Mesodermal cell (in vitro differentiated cells): ENCODE results near the gene CCDC187.
"Not testable (repeated sequence)": the region's sequence is repeated elsewhere in the genome, so short reads cannot be mapped to it uniquely, and the experiment has no call there.

Experiments
- H3K27ac ChIP-seq: 2 replicates; pipeline ENCODE4 v1.7.0; 2013; ENCODE audit warnings: mild to moderate bottlenecking, low read depth, low read length, moderate library complexity; ENCODE audit not compliant: severe bottlenecking
- H3K36me3 ChIP-seq: 2 replicates; pipeline ENCODE4 v1.7.1; 2013; ENCODE audit warnings: mild to moderate bottlenecking, low read length, moderate library complexity; ENCODE audit not compliant: control insufficient read depth, insufficient read depth
- H3K4me1 ChIP-seq: one replicate; pipeline ENCODE4 v1.7.1; 2013; ENCODE audit warnings: mild to moderate bottlenecking, low read length; ENCODE audit not compliant: insufficient read depth, control insufficient read depth, poor library complexity, severe bottlenecking
- H3K4me3 ChIP-seq: 2 replicates; pipeline ENCODE4 v1.7.0; 2013; ENCODE audit warnings: low read length, control low read depth, mild to moderate bottlenecking; ENCODE audit not compliant: insufficient read depth, poor library complexity, severe bottlenecking; ENCODE audit errors: extremely low read depth
- H3K9me3 ChIP-seq: 2 replicates; pipeline ENCODE4 v1.7.1; 2013; ENCODE audit warnings: mild to moderate bottlenecking, low read length, moderate library complexity; ENCODE audit not compliant: control insufficient read depth
- WGBS, 2 experiments: methylation state at CpG; one replicate each; pipeline ENCODE4 v1.1.5; 2013; ENCODE audit warnings: missing lambda C conversion rate in 2 of 2; ENCODE audit not compliant: insufficient coverage in 2 of 2; 5-methylcytosine and 5-hydroxymethylcytosine counted together

The CCDC187 gene

DNA sequence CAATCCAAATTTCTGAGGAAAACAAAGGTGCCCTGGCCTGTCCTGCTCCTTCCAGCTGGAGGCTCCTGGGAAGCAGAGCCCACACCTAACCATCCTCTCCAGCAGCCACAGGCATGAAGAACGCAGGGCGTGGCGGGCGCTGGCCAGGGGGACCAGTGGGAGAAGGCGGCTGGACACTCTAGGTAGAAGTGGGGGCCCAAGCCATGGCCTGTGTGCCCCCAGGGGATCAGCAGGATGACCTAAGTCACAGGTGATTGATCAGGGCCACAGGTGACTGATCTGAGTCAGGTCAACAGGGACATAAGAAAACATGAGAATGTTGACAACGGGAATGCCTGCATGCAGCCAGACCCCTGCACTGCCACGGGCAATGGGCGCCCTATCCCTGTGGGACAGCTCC, 61.6 kb downstream of the CCDC187 start:
- Histone ChIP-seq H3K36me3 (peaks cover 3% of the 10 kb centered on the region), H3K4me3 (no peak overlapping the region), H3K4me1 (peaks cover 17% of the 10 kb centered on the region), H3K9me3 (no peaks in the 10 kb centered on the region), H3K27ac (no peak overlapping the region)
- WGBS, 2 experiments, result 95 to 100% methylated on average over 4 to 8 of the region's 8 CpGs

DNA sequence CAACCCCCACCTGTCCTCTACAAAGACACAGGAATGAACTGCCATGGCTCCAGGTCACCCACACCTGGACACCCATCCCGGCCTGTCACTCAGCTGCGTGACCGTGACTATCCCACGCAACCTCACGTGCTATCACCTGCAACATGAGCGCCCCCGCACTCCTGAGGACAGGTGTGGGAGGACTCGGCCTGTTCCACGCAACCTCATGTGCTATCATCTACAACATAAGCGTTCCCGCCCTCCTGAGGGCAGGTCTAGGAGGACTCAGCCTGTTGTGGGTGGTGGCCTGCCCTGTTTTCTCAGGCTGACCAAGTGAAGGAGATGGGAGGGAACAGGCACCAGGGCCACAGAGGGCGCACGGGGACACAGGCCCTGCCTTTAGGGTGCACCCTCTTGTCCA, 62.4 kb downstream of the CCDC187 start:
- 96 to 98% methylated on average over 10 to 13 of the region's 13 CpGs for WGBS, 2 experiments
- Histone ChIP-seq H3K4me1 (peaks cover 17% of the 10 kb centered on the region), H3K36me3 (peaks cover 5% of the 10 kb centered on the region), H3K27ac (no peak overlapping the region), H3K4me3 (no peak overlapping the region), H3K9me3 (no peaks in the 10 kb centered on the region)

DNA sequence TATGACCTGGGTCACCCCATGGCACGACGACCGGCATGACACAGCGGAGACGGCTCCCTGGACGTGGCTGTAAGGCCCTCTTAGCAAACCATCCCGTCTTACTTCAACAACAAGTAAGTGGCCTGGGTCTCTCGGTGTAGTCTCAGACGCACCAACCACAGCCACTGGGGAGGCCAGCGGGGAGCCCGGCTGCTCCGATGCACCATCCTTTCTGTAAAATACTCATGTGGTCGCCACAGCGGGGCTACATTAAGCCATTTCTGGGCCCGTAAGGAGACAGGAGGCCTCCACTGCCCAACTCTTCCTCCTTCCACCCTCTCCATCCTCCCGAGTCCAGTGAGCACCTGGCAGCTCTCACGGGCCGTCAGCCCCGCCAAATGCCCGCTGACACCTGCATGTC, 63.0 kb downstream of the CCDC187 start:
- Histone ChIP-seq H3K36me3 (peaks cover 10% of the 10 kb centered on the region), H3K4me3 (no peak overlapping the region), H3K9me3 (no peaks in the 10 kb centered on the region), H3K27ac (no peak overlapping the region), H3K4me1 (peaks cover 17% of the 10 kb centered on the region)
- 93 to 97% methylated on average over 15 to 20 of the region's 20 CpGs for WGBS, 2 experiments

DNA sequence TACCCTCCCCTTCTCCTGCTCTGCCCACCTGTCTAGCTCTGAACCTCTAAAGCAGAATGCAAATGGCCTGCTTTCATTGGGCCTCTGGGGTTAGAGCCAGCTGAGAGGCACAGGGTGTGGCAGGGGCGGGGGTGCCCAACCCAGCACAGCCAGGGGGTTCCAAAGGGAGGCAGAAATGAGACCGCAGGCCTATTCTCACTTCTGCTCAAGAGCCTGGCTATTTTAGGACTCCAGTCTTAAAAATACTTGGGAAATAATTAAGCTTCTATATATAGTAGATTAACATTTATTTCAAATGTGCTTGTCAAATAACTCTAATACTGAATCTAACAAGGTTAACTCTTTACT, 63.9 kb downstream of the CCDC187 start:
- H3K9me3 ChIP-seq, result no peaks in the 10 kb centered on the region
- no peak overlapping the region for H3K4me3 ChIP-seq
- H3K36me3 ChIP-seq, result peaks cover 19% of the 10 kb centered on the region
- H3K27ac ChIP-seq, result no peak overlapping the region
- 83% methylated on average over 1 of the region's 2 CpGs; no CpG with 5 or more reads in 1 of the 2 experiments for WGBS, 2 experiments
- peaks cover 17% of the 10 kb centered on the region for H3K4me1 ChIP-seq

DNA sequence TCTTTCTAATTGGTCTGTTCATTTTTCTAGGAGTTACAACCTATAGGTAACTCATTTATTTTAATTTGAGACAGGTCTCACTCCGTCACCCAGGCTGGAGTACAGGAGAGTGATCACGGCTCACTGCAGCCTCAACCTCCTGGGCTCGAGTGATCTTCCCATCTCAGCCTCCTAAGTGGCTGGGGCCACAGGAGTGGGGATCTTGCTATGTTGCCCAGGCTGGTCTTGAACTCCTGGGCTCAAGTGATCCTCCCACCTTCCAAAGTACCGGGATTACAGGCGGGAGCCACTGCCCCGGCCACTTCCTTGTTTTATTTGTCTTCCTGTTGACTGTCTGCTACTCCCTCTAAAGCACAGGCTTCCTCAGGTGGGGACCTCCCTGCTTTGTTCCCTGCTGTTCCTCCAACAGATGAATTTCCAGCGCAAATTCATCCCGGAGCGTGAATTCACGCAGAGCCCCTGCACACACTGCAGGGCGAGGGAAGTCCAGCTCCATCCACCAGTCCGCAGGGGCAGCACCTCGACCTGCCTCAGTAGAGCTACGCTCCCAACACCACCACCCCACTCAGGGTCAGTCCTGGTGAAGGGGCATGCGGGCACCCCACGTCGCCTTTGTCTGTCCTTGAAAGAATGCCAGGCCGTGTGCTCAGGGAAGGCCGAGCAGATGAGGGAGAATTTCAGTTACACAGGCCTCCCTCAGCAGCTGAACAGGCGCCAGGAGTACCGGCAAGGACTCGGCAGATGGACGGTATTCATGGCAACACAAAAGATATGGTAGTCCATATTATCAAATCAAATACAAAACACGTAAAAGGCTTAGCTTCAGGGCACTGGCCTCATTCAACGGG, 64.5 kb downstream of the CCDC187 start:
- no peak overlapping the region for H3K4me3 ChIP-seq
- peaks cover 19% of the 10 kb centered on the region for H3K36me3 ChIP-seq
- WGBS, 2 experiments, result 87 to 92% methylated on average over 23 to 25 of the region's 25 CpGs
- peaks cover 11% of the 10 kb centered on the region for H3K4me1 ChIP-seq
- H3K9me3 ChIP-seq, result no peaks in the 10 kb centered on the region
- no peak overlapping the region for H3K27ac ChIP-seq

- no peak overlapping the region for H3K4me3 ChIP-seq
- H3K9me3 ChIP-seq, result no peaks in the 10 kb centered on the region
- H3K36me3 ChIP-seq, result peaks cover 19% of the 10 kb centered on the region
- 88 to 90% methylated on average over 11 to 12 of the region's 12 CpGs for WGBS, 2 experiments
- no peak overlapping the region for H3K27ac ChIP-seq
- peaks cover 2% of the 10 kb centered on the region for H3K4me1 ChIP-seq
Measured at GRCh38 chr9:136238342-136238732, 65.6 kb downstream of the CCDC187 start.

- Histone ChIP-seq H3K27ac (no peak overlapping the region), H3K36me3 (peaks cover 19% of the 10 kb centered on the region), H3K4me1 (no peaks in the 10 kb centered on the region), H3K4me3 (no peak overlapping the region), H3K9me3 (no peaks in the 10 kb centered on the region)
- WGBS, 2 experiments, result 95 to 97% methylated on average over 31 of the region's 32 CpGs
Measured at GRCh38 chr9:136237486-136238341, 66.2 kb downstream of the CCDC187 start.

GRCh38 chr9:136236471-136237410, 67.2 kb downstream of the CCDC187 start:
- H3K9me3 ChIP-seq, H3K4me1 ChIP-seq, H3K27ac ChIP-seq, H3K4me3 ChIP-seq: not testable (repeated sequence)
- 94 to 95% methylated on average over 33 to 41 of the region's 43 CpGs for WGBS, 2 experiments
- peaks cover 19% of the 10 kb centered on the region for H3K36me3 ChIP-seq

DNA sequence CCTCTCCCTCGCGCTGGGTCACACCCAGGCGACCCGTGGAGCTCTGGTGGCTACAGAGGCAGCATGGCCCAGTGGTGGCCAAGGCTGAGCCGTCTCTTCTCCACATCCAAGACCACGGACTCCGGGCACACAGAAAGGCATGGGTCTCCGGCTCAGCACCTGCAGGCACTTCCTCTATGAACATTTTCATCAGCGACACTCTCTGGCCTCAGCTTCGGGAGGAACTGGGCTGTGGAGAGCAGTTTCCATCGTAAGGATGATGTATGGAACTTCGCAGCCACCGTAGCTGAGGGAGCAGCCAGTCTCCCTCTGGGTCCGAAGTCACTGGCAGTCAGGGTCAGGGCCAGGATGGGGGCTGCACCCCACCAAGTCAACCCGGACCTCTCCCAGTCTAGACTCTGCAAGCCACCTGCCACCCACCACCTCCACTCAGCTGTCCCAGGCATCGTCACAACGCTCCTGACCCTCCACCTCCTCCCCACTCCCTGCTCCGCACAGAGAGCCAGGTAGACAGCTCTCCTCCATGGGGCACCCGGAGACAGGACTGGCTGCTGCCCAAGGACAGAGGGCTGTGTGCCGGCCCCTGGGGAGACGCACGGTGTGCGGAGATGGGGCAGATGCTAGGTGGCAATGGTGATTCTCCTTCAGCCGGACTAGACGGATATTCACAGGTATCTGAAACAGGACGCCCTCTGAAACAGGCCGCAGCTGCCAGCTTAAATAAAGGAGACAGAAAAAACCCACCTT, 68.0 kb downstream of the CCDC187 start:
- Histone ChIP-seq H3K36me3 (peaks cover 22% of the 10 kb centered on the region), H3K4me3 (no peak overlapping the region), H3K4me1 (no peaks in the 10 kb centered on the region), H3K27ac (no peak overlapping the region), H3K9me3 (no peaks in the 10 kb centered on the region)
- WGBS, 2 experiments, result 96 to 97% methylated on average over 19 to 23 of the region's 27 CpGs

DNA sequence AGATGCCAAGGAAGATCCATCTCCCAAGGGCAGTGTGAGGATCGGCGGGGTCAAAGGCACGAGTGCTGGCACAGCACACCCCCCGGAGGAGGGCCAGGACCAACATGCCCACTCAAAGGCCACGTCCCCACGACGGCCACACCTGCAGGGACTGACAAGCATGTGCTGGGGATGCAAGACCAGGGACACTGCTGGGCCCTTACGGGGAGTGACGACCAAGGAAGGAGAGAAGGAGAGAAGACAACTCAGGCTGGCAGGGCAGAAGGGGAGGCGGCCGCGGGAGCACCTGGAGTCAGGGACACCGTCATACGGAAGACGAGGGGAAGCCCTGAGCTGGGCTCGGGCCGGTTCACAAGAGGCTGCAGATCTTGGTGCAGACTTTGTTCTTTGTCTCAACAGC, 68.7 kb downstream of the CCDC187 start:
- Histone ChIP-seq H3K27ac (no peak overlapping the region), H3K4me1 (no peaks in the 10 kb centered on the region), H3K36me3 (peaks cover 23% of the 10 kb centered on the region), H3K4me3 (no peak overlapping the region), H3K9me3 (no peaks in the 10 kb centered on the region)
- 93 to 95% methylated on average over 17 of the region's 17 CpGs for WGBS, 2 experiments
